ENCODE results near the gene KLC1. TPM values are rescaled to one million over a fixed set of nuclear protein-coding genes. Genes with fewer than 3 reads are reported as not detected.
A peak's percentile ranks its signal among the peaks of the same experiment; 100 is the strongest.

The KLC1 gene
- 306 and 466 TPM in 2 replicates for total RNA-seq (2014; rRNA removed)
- percentile 93 among the genes with signal in this experiment for Bru-seq, nascent RNA
- BruChase-seq, experiment 1, labeled RNA remaining after a 6-hour chase = percentile 97 among the genes with signal in this experiment
- BruChase-seq, experiment 2, labeled RNA remaining after a 2-hour chase = percentile 98 among the genes with signal in this experiment
- long read RNA-seq, full-length matches to known transcripts = 131 of 261 reads
- long read RNA-seq, partial matches to known transcripts = 48 of 261 reads
- long read RNA-seq, other reads (novel, unspliced or antisense) = 82 of 261 reads

- Histone ChIP-seq H3K27ac (ENCODE audit: low read length) (peak within 1 kb of the TSS; percentile 93), H3K4me1 (ENCODE audit: insufficient read depth, low read length) (peaks cover 59% of the 10 kb centered on the region), H3K36me3 (ENCODE audit: low read depth, low read length) (peaks cover 4% of the 10 kb centered on the region), H4K20me1 (ENCODE audit: low read length) (peaks cover 37% of the 10 kb centered on the region), H3K4me2 (ENCODE audit: low read length) (peak within 1 kb of the TSS; percentile 95), H3K4me3 (ENCODE audit: low read length) (peak within 1 kb of the TSS; percentile 97), H3K79me2 (ENCODE audit: low read length) (peaks cover 56% of the 10 kb centered on the region), H3K9me2 (replicated peaks; ENCODE audit: low read length) (no peaks in the 10 kb centered on the region), H3K9me3 (ENCODE audit: low read length) (no peaks in the 10 kb centered on the region), H2AFZ (ENCODE audit: low read length) (peak within 1 kb of the TSS; percentile 81), H3K27me3 (ENCODE audit: low read length) (no peaks in the 10 kb centered on the region), H3K9ac (ENCODE audit: low read length) (peak within 1 kb of the TSS; percentile 91), H3F3A (ENCODE audit: low read length, unreplicated experiment) (peaks cover 4% of the 10 kb centered on the region)
- DNase-seq (peak; percentile 58), ATAC-seq (peak; percentile 20)
- POLR2A ChIA-PET (ENCODE audit: unreplicated experiment) = interaction anchor here (0.6 to 0.8 kb wide), 4 partner anchors 25 to 281 kb away, joined by 3 to 4 read pairs (median 4); no protein-coding TSS in a partner anchor
- TF ChIP-seq CTCF (conservative IDR thresholded peaks at IDR 0.05; ENCODE audit: low read depth, low read length) (no peak), EZH2phosphoT487 (IDR thresholded peaks at IDR 0.05; ENCODE audit: borderline replicate concordance, low read length) (no peak), EZH2 (IDR thresholded peaks at IDR 0.05; ENCODE audit: low read length, unreplicated experiment) (no peak)
- intact Hi-C loops (cut with micrococcal nuclease) = loop anchor here (1.0 kb wide), 1 partner anchor 57 kb away; no protein-coding TSS in a partner anchor
- CTCF ChIA-PET = no interaction called here
- BruUV-seq (replicated peaks) = no TSS peak
These were observed at the start of gene KLC1 for GRCh38 chr14:103628684-103629502. TSS of gene KLC1 (plus strand) at chr14:103629211. CDS start at chr14:103654565, 25,354 bp downstream.

- H3F3A ChIP-seq (ENCODE audit: low read length, unreplicated experiment) = no peaks in the 10 kb centered on the region
- ATAC-seq = no peak
- CTCF ChIA-PET = no interaction called here
- H3K79me2 ChIP-seq (ENCODE audit: low read length) = peaks cover 11% of the 10 kb centered on the region; the same call in 1 of the 2 replicates
- H3K9ac ChIP-seq (ENCODE audit: low read length) = no peak overlapping the region
- intact Hi-C loops (cut with micrococcal nuclease) = no loop called here
- peaks cover 14% of the 10 kb centered on the region for H3K36me3 ChIP-seq (ENCODE audit: low read depth, low read length)
- no peaks in the 10 kb centered on the region for H3K27me3 ChIP-seq (ENCODE audit: low read length)
- no peak for DNase-seq
- H2AFZ ChIP-seq (ENCODE audit: low read length) = no peak overlapping the region
- no peaks in the 10 kb centered on the region for H3K9me3 ChIP-seq (ENCODE audit: low read length)
- H3K9me2 ChIP-seq (replicated peaks; ENCODE audit: low read length) = no peaks in the 10 kb centered on the region
- no peak overlapping the region for H3K4me3 ChIP-seq (ENCODE audit: low read length)
- BruUV-seq (replicated peaks) = no TSS peak
- no peak overlapping the region for H3K27ac ChIP-seq (ENCODE audit: low read length)
- H3K4me2 ChIP-seq (ENCODE audit: low read length) = no peak overlapping the region
- H4K20me1 ChIP-seq (ENCODE audit: low read length) = no peaks in the 10 kb centered on the region
- peaks cover 13% of the 10 kb centered on the region for H3K4me1 ChIP-seq (ENCODE audit: insufficient read depth, low read length)
- POLR2A ChIA-PET (ENCODE audit: unreplicated experiment) = no interaction called here
- TF ChIP-seq EZH2 (IDR thresholded peaks at IDR 0.05; ENCODE audit: low read length, unreplicated experiment) = no peak
- no peak for TF ChIP-seq CTCF (conservative IDR thresholded peaks at IDR 0.05; ENCODE audit: low read depth, low read length)
- TF ChIP-seq EZH2phosphoT487 (IDR thresholded peaks at IDR 0.05; ENCODE audit: borderline replicate concordance, low read length) = no peak
These were observed 47.8 kb upstream of the KLC1 start for GRCh38 chr14:103581206-103581605.

All from PC-3 (cell line).